Measurements from ENCODE around the gene SUOX.

GRCh38 chr12:55972911-55973598 is 24.0 kb upstream of the SUOX start:
- TF ChIP-seq CTCF (conservative IDR thresholded peaks at IDR 0.05 in 1 of 2, IDR thresholded peaks at IDR 0.05 in 1 of 2; ENCODE audit: low read depth in 1 of 2, low read length in 2 of 2), result no peak
- TF ChIP-seq EZH2 (IDR thresholded peaks at IDR 0.05; ENCODE audit: low read length, missing control alignments), result no peak
